ENCODE data around the gene ZDHHC22. TPM values are rescaled to one million over a fixed set of nuclear protein-coding genes. Genes with fewer than 3 reads are reported as not detected.
A peak's percentile ranks its signal among the peaks of the same experiment; 100 is the strongest.

The ZDHHC22 gene, protein sequence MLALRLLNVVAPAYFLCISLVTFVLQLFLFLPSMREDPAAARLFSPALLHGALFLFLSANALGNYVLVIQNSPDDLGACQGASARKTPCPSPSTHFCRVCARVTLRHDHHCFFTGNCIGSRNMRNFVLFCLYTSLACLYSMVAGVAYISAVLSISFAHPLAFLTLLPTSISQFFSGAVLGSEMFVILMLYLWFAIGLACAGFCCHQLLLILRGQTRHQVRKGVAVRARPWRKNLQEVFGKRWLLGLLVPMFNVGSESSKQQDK
- total RNA-seq = 0.10 and 0.16 TPM in 2 replicates
- long read RNA-seq = 0 reads

DNA sequence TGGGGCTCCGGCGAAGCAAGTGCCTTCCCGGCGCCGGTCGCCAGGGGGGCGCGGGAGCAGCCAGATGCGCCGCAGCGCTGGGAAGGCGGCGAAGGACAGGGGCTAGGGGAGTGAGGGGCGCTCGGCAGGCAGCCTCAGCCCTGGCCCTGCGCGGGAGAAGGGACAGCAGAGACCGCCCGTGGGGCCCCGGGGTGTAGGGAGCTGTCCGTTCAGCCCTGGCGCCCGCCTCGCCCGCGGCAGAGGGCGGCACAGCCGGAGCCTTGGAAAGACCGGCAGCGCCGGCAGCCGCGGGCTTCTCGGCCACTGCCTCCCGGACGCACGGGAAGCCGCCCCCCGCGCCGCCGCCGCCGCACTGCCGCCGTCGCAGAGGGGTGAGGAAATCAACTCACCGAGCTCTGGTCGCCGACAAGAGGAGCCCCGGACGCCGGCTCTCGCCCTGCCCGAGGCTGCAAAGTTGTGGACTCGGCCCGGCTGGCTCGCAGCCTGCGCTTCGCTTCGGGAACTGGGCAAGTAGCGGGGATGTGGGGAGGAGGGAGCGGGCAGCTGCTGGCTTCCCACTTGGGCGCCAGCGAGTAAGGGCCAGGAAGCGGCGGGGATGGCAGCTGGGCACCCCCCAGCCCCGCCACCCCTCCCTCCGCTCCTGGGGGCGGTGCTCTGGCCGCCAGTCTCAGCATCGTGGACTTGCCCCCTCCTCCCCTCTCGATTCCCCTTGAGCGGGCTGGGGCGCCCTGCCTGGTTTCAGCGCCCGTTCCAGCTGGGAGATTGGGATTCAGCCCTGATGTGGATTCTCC, at the start of gene ZDHHC22:
Gene ZDHHC22 (minus strand): TSS at position 578 of the 791 bp plus-strand sequence. CDS start 2,053 bp downstream, outside the sequence.
- H3K9me3 Mint-ChIP-seq (ENCODE audit: unreplicated experiment) = no peaks in the 10 kb centered on the region
- no peaks in the 10 kb centered on the region for H3K36me3 Mint-ChIP-seq (ENCODE audit: unreplicated experiment)
- peaks cover 18% of the 10 kb centered on the region for H3K4me1 Mint-ChIP-seq (ENCODE audit: unreplicated experiment)
- TF ChIP-seq, protein P1, sequence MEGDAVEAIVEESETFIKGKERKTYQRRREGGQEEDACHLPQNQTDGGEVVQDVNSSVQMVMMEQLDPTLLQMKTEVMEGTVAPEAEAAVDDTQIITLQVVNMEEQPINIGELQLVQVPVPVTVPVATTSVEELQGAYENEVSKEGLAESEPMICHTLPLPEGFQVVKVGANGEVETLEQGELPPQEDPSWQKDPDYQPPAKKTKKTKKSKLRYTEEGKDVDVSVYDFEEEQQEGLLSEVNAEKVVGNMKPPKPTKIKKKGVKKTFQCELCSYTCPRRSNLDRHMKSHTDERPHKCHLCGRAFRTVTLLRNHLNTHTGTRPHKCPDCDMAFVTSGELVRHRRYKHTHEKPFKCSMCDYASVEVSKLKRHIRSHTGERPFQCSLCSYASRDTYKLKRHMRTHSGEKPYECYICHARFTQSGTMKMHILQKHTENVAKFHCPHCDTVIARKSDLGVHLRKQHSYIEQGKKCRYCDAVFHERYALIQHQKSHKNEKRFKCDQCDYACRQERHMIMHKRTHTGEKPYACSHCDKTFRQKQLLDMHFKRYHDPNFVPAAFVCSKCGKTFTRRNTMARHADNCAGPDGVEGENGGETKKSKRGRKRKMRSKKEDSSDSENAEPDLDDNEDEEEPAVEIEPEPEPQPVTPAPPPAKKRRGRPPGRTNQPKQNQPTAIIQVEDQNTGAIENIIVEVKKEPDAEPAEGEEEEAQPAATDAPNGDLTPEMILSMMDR (IDR thresholded peaks at IDR 0.05) = peak; percentile 59
- no peak for DNase-seq (ENCODE audit: extremely low spot score, unreplicated experiment)
- peak within 1 kb of the TSS; percentile 62 for H3K4me3 Mint-ChIP-seq (ENCODE audit: unreplicated experiment)
- peaks cover 73% of the 10 kb centered on the region for H3K27me3 Mint-ChIP-seq (ENCODE audit: unreplicated experiment)
- no peak within 1 kb of the TSS for H3K27ac Mint-ChIP-seq (ENCODE audit: unreplicated experiment)

DNA sequence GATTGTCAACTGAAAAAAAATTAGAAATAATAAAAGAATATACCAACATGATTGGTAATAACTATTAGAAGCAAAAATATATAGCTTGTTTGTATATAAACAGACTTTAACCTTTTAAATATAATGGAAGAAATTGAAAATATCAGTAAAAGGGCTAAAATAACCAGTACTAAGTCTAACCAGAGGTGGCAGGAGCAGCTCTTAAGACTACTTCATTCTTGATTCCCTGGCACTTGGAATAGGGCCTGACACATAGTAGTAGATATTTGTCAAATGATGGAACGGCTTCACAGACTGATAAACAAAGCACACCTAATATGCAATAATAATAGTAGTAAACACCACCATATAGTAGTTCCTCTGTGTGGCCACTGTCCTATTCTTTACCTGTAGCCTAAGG, 49.4 kb upstream of the ZDHHC22 start:
- DNase-seq (ENCODE audit: extremely low spot score, unreplicated experiment) = no peak
- no peak overlapping the region for H3K4me3 Mint-ChIP-seq (ENCODE audit: unreplicated experiment)
- no peak overlapping the region for H3K27ac Mint-ChIP-seq (ENCODE audit: unreplicated experiment)
- no peaks in the 10 kb centered on the region for H3K4me1 Mint-ChIP-seq (ENCODE audit: unreplicated experiment)
- H3K27me3 Mint-ChIP-seq (ENCODE audit: unreplicated experiment) = peaks cover 22% of the 10 kb centered on the region
- H3K9me3 Mint-ChIP-seq (ENCODE audit: unreplicated experiment) = no peaks in the 10 kb centered on the region
- H3K36me3 Mint-ChIP-seq (ENCODE audit: unreplicated experiment) = no peaks in the 10 kb centered on the region
- TF ChIP-seq, protein P1 (IDR thresholded peaks at IDR 0.05) = no peak

DNA sequence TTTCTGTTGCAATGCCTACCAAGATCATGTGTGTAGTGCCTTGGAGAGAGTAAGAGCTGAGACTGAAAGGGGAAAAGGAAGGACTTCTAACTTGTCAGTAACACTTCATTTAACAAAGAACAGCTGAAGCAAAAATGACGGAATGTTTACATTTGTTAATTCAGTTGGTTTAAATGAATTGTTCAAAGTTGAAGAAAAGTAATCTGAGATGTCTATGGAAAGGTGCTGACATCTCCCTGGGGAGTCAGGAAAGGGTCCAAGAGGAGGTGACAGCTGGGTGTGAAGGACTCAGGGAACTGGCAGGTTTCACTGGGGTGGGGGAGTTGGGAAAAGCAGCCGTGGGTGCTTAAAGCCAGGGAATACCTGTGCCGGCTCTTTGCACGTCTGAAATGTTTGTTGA, 47.9 kb upstream of the ZDHHC22 start:
- peaks cover 22% of the 10 kb centered on the region for H3K27me3 Mint-ChIP-seq (ENCODE audit: unreplicated experiment)
- no peaks in the 10 kb centered on the region for H3K4me1 Mint-ChIP-seq (ENCODE audit: unreplicated experiment)
- DNase-seq (ENCODE audit: extremely low spot score, unreplicated experiment) = no peak
- H3K9me3 Mint-ChIP-seq (ENCODE audit: unreplicated experiment) = no peaks in the 10 kb centered on the region
- no peaks in the 10 kb centered on the region for H3K36me3 Mint-ChIP-seq (ENCODE audit: unreplicated experiment)
- H3K4me3 Mint-ChIP-seq (ENCODE audit: unreplicated experiment) = no peak overlapping the region
- TF ChIP-seq, protein P1 (IDR thresholded peaks at IDR 0.05) = no peak
- no peak overlapping the region for H3K27ac Mint-ChIP-seq (ENCODE audit: unreplicated experiment)

DNA sequence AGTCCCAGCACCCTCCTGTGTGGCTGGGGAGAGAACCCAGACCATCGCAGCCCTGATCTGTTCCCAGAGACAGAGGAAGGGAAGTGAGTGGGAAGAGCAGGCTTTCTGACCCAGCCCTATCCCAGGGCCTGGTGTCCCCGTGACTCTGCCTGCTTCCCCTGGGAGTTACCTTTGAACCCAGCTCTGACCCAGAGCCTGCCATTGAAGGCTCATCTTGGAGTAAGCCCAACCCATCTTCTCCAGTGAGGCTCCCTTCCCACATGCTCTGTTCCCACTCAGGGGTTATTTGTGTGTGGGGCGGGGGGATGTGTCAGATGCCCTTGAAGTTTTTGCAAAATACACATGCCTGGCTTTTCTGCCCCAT, 46.0 kb upstream of the ZDHHC22 start:
- Mint-ChIP-seq H3K36me3 (ENCODE audit: unreplicated experiment) (no peaks in the 10 kb centered on the region), H3K4me3 (ENCODE audit: unreplicated experiment) (no peak overlapping the region), H3K4me1 (ENCODE audit: unreplicated experiment) (no peaks in the 10 kb centered on the region), H3K27ac (ENCODE audit: unreplicated experiment) (no peak overlapping the region), H3K9me3 (ENCODE audit: unreplicated experiment) (no peaks in the 10 kb centered on the region), H3K27me3 (ENCODE audit: unreplicated experiment) (peaks cover 26% of the 10 kb centered on the region)
- no peak for DNase-seq (ENCODE audit: extremely low spot score, unreplicated experiment)
- TF ChIP-seq, protein P1 (IDR thresholded peaks at IDR 0.05) = no peak

All from osteocyte (in vitro differentiated cells).